Neural progenitor cell (in vitro differentiated cells): ENCODE results near the gene ADGRA3. TPM values are rescaled to one million over a fixed set of nuclear protein-coding genes. Genes with fewer than 3 reads are reported as not detected.

Experiments used
- DNase-seq: peaks from one replicate; pipeline ENCODE4 v3.0.0-alpha.2; 2016; ENCODE audit warnings: low spot score
- H2AFZ ChIP-seq: fragments of 200-600 bp; sonication (generic); replicated peaks from 2 replicates; pipeline ENCODE4 v1.6.1; 2016; ENCODE audit warnings: antibody characterized with exemption
- H3F3A ChIP-seq: fragments of 200-600 bp; sonication (generic); 2 replicates; pipeline ENCODE4 v1.6.1; 2016; ENCODE audit warnings: antibody characterized with exemption, low read depth
- H3K27ac ChIP-seq: fragments of 200-600 bp; sonication (generic); 2 replicates; pipeline ENCODE4 v1.5.1; 2016; ENCODE audit warnings: mild to moderate bottlenecking
- H3K27me3 ChIP-seq: fragments of 200-600 bp; sonication (generic); 2 replicates; pipeline ENCODE4 v1.6.1; 2016; ENCODE audit warnings: mild to moderate bottlenecking, moderate library complexity
- H3K36me3 ChIP-seq: fragments of 200-600 bp; sonication (generic); 2 replicates; pipeline ENCODE4 v1.5.1; 2016
- H3K4me1 ChIP-seq: fragments of 200-600 bp; sonication (generic); 2 replicates; pipeline ENCODE4 v1.6.1; 2016; ENCODE audit warnings: mixed run types
- H3K4me2 ChIP-seq: fragments of 200-600 bp; sonication (generic); 2 replicates; pipeline ENCODE4 v1.6.1; 2016
- H3K4me3 ChIP-seq: fragments of 200-600 bp; sonication (generic); 2 replicates; pipeline ENCODE4 v1.5.1; 2016
- H3K79me2 ChIP-seq: fragments of 200-600 bp; sonication (generic); 2 replicates; pipeline ENCODE4 v1.6.1; 2016; ENCODE audit warnings: low read depth
- H3K9ac ChIP-seq: fragments of 200-600 bp; sonication (generic); 2 replicates; pipeline ENCODE4 v1.6.1; 2016
- H3K9me3 ChIP-seq: fragments of 200-600 bp; sonication (generic); 2 replicates; pipeline ENCODE4 v1.5.1; 2016; ENCODE audit warnings: low read depth
- H4K20me1 ChIP-seq: fragments of 200-600 bp; sonication (generic); 2 replicates; pipeline ENCODE4 v1.6.1; 2016; ENCODE audit warnings: low read depth
- H3K27ac Mint-ChIP-seq: 3 replicates; pipeline ENCODE4 v1.8.0; 2021; ENCODE audit warnings: mixed read lengths
- H3K27me3 Mint-ChIP-seq: 2 replicates; pipeline ENCODE4 v1.8.0; 2022; ENCODE audit warnings: low read depth, mild to moderate bottlenecking, inconsistent platforms, moderate library complexity, mixed read lengths; ENCODE audit not compliant: insufficient read depth
- H3K36me3 Mint-ChIP-seq: 3 replicates; pipeline ENCODE4 v1.8.0; 2021; ENCODE audit warnings: mixed read lengths
- H3K4me1 Mint-ChIP-seq: 3 replicates; pipeline ENCODE4 v1.8.0; 2021; ENCODE audit warnings: mixed read lengths
- H3K4me3 Mint-ChIP-seq: 3 replicates; pipeline ENCODE4 v1.8.0; 2021; ENCODE audit warnings: mild to moderate bottlenecking, moderate library complexity, mixed read lengths
- H3K9me3 Mint-ChIP-seq: 3 replicates; pipeline ENCODE4 v1.8.0; 2020; ENCODE audit warnings: mixed read lengths
- EZH2 ChIP-seq: fragments of 200-600 bp; sonication (generic); IDR thresholded peaks from 2 replicates; pipeline ENCODE4 v1.6.1; 2017; ENCODE audit warnings: antibody characterized with exemption, mild to moderate bottlenecking, moderate library complexity
- EZH2phosphoT487 ChIP-seq: fragments of 200-600 bp; sonication (generic); IDR thresholded peaks from 2 replicates; pipeline ENCODE4 v1.6.1; 2017; ENCODE audit warnings: antibody characterized with exemption
- total RNA-seq: library from RNA; depleted of rRNA; stranded (reverse); fragments of >200 nt; gene quantifications from 2 replicates; pipeline ENCODE4 v1.2.3, GENCODE V29; 2015; ENCODE audit warnings: low replicate concordance
- TF ChIP-seq, protein P1 (sequence below): fragments of 200-600 bp; sonication (generic); IDR thresholded peaks from 2 replicates; pipeline ENCODE4 v1.5.1; 2017; ENCODE audit warnings: antibody characterized with exemption, mild to moderate bottlenecking

Gene ADGRA3
- total RNA-seq, 1 donor from 2014 or later = 87.9 TPM

DNA sequence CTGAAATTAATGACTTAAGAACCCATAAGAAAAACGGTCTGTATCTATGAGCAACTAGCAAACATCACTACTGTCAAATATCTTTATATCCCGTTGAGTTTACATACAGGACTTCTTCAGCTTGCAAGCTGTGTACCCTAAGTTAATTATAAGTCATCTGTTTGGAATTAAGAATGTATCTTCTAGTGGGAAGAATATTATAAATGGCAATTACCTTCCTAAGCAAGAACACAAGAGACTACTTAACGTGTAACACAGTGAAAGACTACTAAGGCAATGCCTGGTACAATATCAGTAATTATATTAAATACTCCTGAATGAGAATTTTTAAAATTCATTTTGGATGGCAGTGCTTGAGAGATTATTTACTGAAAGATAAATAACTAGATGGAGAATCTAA is 58.5 kb downstream of the ADGRA3 start:
- H4K20me1 ChIP-seq = peaks cover 8% of the 10 kb centered on the region
- no peak for TF ChIP-seq EZH2
- TF ChIP-seq, protein P1, sequence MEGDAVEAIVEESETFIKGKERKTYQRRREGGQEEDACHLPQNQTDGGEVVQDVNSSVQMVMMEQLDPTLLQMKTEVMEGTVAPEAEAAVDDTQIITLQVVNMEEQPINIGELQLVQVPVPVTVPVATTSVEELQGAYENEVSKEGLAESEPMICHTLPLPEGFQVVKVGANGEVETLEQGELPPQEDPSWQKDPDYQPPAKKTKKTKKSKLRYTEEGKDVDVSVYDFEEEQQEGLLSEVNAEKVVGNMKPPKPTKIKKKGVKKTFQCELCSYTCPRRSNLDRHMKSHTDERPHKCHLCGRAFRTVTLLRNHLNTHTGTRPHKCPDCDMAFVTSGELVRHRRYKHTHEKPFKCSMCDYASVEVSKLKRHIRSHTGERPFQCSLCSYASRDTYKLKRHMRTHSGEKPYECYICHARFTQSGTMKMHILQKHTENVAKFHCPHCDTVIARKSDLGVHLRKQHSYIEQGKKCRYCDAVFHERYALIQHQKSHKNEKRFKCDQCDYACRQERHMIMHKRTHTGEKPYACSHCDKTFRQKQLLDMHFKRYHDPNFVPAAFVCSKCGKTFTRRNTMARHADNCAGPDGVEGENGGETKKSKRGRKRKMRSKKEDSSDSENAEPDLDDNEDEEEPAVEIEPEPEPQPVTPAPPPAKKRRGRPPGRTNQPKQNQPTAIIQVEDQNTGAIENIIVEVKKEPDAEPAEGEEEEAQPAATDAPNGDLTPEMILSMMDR = no peak
- no peak for TF ChIP-seq EZH2phosphoT487
- no peaks in the 10 kb centered on the region for H3K9me3 ChIP-seq
- H3K4me3 ChIP-seq = no peak overlapping the region
- no peak overlapping the region for H3K9ac ChIP-seq
- H3K27ac Mint-ChIP-seq = no peak overlapping the region
- H3K4me2 ChIP-seq = no peak overlapping the region
- DNase-seq = no peak
- no peak overlapping the region for H2AFZ ChIP-seq
- H3K27ac ChIP-seq = no peak overlapping the region
- peaks cover 28% of the 10 kb centered on the region for H3K36me3 Mint-ChIP-seq
- H3K4me3 Mint-ChIP-seq = no peak overlapping the region
- peaks cover under 1% of the 10 kb centered on the region for H3K79me2 ChIP-seq
- H3K27me3 Mint-ChIP-seq = no peaks in the 10 kb centered on the region
- no peaks in the 10 kb centered on the region for H3K36me3 ChIP-seq
- no peaks in the 10 kb centered on the region for H3F3A ChIP-seq
- H3K4me1 Mint-ChIP-seq = no peaks in the 10 kb centered on the region
- no peaks in the 10 kb centered on the region for H3K9me3 Mint-ChIP-seq
- no peaks in the 10 kb centered on the region for H3K27me3 ChIP-seq
- peaks cover 5% of the 10 kb centered on the region for H3K4me1 ChIP-seq

DNA sequence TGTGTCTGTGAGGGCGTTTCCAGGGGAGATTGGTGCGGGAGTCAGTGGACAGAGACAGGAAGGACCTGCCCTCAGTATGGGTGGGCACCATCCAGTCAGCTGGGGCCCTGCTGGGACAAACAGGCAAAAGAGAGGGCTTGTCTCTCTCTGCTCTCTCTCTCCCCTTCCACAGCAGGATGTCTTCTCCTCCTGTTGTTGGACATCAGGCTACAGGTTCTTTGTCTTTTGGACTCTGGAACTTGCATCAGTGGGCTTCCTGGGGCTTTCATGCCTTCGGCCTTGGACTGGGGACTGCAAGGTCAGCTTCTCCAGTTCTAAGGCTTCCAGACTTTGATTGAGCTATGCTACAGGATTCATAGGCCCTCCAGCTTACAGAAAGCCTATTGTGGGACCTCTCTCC is 59.6 kb downstream of the ADGRA3 start:
- Histone ChIP-seq H3K9ac (no peak overlapping the region), H3K4me1 (peaks cover 5% of the 10 kb centered on the region), H3K27ac (no peak overlapping the region), H2AFZ (no peak overlapping the region), H4K20me1 (peaks cover 12% of the 10 kb centered on the region), H3K27me3 (no peaks in the 10 kb centered on the region), H3K4me2 (no peak overlapping the region), H3K79me2 (no peaks in the 10 kb centered on the region), H3F3A (no peaks in the 10 kb centered on the region), H3K36me3 (no peaks in the 10 kb centered on the region), H3K4me3 (no peak overlapping the region), H3K9me3 (no peaks in the 10 kb centered on the region)
- DNase-seq = no peak
- no peak overlapping the region for H3K27ac Mint-ChIP-seq
- no peak overlapping the region for H3K4me3 Mint-ChIP-seq
- no peaks in the 10 kb centered on the region for H3K4me1 Mint-ChIP-seq
- TF ChIP-seq EZH2 = no peak
- TF ChIP-seq EZH2phosphoT487 = no peak
- TF ChIP-seq, protein P1 = no peak
- H3K9me3 Mint-ChIP-seq = no peaks in the 10 kb centered on the region
- peaks cover 34% of the 10 kb centered on the region for H3K36me3 Mint-ChIP-seq
- H3K27me3 Mint-ChIP-seq = no peaks in the 10 kb centered on the region

DNA sequence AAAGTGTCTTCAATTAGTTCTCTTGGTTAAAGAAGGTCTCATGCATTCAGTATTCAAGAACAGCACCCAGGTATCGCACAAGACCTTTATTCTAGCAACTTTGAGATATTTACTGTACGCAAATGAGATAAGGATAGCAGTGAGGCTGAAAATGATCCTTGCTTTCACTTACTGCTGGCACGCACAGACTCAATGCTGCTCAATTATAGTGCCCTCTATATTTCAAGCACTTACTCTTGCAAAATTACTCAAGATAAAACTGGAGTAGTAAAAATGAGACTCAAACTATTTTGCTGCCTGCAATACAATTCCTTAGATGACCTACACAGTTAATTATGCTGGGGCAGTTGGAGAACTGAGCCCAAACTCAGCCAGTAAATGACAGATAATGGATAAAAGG is 60.9 kb downstream of the ADGRA3 start:
- no peaks in the 10 kb centered on the region for H3K9me3 ChIP-seq

More for the DNA sequence above, 60.9 kb downstream of the ADGRA3 start:
- Mint-ChIP-seq H3K27ac (no peak overlapping the region), H3K4me3 (no peak overlapping the region), H3K9me3 (no peaks in the 10 kb centered on the region), H3K27me3 (no peaks in the 10 kb centered on the region), H3K4me1 (no peaks in the 10 kb centered on the region), H3K36me3 (peaks cover 28% of the 10 kb centered on the region)
- H3K27ac ChIP-seq = no peak overlapping the region
- no peak overlapping the region for H2AFZ ChIP-seq
- no peaks in the 10 kb centered on the region for H3K36me3 ChIP-seq
- TF ChIP-seq, protein P1 = no peak
- TF ChIP-seq EZH2 = no peak
- TF ChIP-seq EZH2phosphoT487 = no peak
- no peak for DNase-seq
- H4K20me1 ChIP-seq = peaks cover 4% of the 10 kb centered on the region
- H3K4me2 ChIP-seq = no peak overlapping the region
- no peaks in the 10 kb centered on the region for H3F3A ChIP-seq
- H3K4me3 ChIP-seq = no peak overlapping the region
- H3K27me3 ChIP-seq = no peaks in the 10 kb centered on the region
- H3K4me1 ChIP-seq = no peaks in the 10 kb centered on the region
- H3K79me2 ChIP-seq = no peaks in the 10 kb centered on the region
- H3K9ac ChIP-seq = no peak overlapping the region
